Mucosa of gallbladder (tissue), 1 donor: ENCODE results near the gene FUT8. TPM values are rescaled to one million over a fixed set of nuclear protein-coding genes. Genes with fewer than 3 reads are reported as not detected.
"Not testable (repeated sequence)": the region's sequence is repeated elsewhere in the genome, so short reads cannot be mapped to it uniquely, and the experiment has no call there.

Source experiments
- DNase-seq: peaks from one replicate; pipeline ENCODE4 v3.0.0-alpha.2; 2020; ENCODE audit warnings: low spot score
- total RNA-seq: library from RNA; stranded (reverse); gene quantifications from one replicate; pipeline ENCODE4 v1.2.1, GENCODE V29; 2021
- donor health status: DM: no; HTN: no; CAD: no.

FUT8 gene
- total RNA-seq, 1 donor from 2014 or later: 33.9 TPM

GRCh38 chr14:65415613-65416012 lies 3.1 kb downstream of the FUT8 start:
- no peak for DNase-seq

GRCh38 chr14:65419593-65420252 lies 7.2 kb downstream of the FUT8 start:
- no peak for DNase-seq

GRCh38 chr14:65421201-65421981 lies 8.9 kb downstream of the FUT8 start:
- DNase-seq: no peak

DNA sequence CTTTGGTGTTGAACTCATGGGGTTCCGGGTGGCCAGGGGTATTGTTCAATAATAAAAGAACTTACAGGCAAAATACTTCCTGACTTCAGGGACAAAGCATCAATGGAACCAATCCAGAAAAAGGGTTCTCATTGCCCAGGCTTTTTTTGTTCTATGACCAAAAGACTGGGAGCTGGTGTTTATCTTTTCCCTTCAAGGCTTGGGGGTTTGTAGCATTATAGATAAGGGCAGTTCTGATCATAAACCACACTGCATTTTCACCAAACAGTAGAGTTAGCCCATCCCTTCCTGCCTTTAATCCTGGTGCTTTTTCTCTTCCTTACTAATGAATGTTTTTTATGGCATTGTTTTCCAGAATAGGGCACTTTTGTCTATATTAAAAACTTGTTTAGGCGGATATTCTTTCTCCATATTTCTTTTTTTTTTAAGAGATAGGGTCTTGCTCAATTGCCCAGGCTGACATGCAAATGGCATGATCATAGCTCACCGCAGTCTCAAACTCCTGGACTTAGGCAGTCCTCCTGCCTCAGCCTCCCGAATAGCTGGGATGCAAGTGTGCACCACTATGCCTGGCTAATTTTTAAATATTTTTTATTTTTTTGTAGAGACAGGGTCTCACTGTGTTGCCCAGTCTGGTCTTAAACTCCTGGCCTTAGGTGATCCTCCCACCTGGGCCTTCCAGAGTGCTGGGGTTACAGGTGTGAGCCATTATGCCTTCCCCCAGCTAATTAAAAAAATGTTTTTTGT lies 9.7 kb downstream of the FUT8 start:
- DNase-seq: no peak

DNA sequence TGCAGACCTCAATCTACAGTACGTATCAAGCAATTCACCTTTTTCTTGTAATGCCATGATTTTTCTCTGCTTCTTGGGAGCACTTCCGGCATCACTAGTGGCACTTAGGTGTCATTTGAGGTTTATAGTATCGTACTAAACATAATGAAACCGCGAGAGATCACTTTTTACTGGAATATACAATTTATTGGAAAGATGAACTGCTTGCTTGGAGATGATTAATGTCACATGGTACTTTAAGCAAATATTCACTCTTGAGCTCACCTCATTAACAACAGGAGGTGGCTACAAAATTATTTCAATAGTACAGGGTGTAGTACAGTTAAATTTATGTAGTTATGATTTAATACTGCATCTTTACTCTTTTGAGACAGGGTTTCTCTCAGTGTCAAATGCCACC lies 11.5 kb downstream of the FUT8 start:
- DNase-seq: no peak

- no peak for DNase-seq
These were observed 12.0 kb downstream of the FUT8 start for GRCh38 chr14:65424531-65424930.

GRCh38 chr14:65425885-65426284 lies 13.4 kb downstream of the FUT8 start:
- DNase-seq: no peak

DNA sequence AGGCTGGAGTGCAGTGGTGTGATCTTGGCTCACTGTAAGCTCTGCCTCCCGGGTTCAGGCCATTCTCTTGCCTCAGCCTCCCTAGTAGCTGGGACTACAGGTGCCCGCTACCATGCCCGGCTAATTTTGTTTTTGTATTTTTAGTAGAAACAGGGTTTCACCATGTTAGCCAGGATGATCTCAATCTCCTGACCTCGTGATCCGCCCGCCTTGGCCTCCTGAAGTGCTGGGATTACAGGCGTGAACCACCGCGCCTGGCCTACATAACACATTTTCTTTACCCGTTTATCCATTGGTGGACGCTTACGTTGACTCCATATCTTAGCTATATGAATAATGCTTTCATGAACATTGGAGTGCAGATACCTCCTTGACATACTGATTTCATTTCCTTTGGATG lies 14.4 kb downstream of the FUT8 start:
- not testable (repeated sequence) for DNase-seq

DNA sequence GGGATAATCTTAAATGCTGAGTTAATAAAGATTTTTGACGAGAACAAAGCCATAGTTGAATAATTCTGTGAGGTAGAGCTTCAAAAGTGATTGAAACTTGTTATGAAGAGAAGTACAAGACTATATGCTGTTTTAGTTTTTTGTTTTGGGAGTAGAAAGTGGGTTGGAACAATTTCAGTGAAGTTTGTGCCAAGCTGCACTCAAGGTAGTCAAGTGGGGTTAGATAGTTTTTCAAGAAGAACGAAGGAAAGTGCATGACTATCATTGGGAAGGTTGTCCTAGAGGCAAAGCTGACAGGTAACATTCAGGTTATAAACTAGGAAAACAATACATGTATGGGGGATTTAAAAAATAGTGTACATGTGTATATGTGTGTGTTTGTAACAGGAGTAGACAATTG lies 16.2 kb downstream of the FUT8 start:
- DNase-seq: no peak

- no peak for DNase-seq
These were observed 17.2 kb downstream of the FUT8 start for GRCh38 chr14:65429757-65430156.

GRCh38 chr14:65431245-65431644 lies 18.7 kb downstream of the FUT8 start:
- DNase-seq: no peak

DNA sequence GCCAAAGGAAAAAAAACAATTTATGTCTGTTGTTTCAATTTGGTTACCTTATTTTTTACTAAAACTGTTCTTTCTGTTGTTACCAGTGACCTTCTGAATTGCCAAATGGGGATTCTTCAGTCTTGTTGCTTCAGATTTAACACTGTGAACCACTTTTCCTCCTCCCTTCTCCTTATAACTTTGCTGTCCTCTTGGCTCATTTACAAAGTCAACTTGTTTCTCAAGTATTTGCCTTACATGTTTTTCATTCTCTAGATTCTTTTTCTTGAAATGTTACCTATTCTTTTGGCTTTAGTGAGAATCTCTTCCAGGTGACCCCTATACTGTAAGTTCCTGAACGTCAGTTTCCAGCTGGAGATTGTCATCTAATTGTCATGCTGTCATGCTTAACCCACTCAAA lies 19.4 kb downstream of the FUT8 start:
- DNase-seq: no peak

DNA sequence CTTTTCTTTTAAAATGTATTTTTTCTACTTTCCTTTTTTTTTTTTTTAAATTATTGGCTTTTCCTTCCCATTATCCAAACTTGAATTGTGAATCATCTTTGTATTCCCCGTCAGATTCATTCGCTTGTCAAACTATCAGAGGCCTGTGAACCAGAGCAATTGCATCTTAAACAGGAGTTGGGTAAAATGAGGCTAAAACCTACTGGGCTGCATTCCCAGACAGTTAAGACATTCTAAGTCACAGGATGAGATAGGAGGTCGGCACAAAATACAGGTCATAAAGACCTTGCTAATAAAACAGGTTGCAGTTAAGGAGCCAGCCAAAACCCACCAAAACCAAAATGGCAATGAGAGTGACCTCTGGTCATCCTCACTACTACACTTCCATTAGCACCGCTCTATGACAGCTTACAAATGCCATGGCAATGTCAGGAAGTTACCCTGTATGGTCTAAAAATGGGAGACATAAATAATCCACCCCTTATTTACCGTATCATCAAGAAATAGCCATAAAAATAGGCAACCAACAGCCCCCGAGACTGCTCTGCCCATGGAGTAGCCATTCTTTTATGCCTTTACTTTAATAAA lies 19.9 kb downstream of the FUT8 start:
- DNase-seq: no peak

GRCh38 chr14:65433157-65433556 lies 20.6 kb downstream of the FUT8 start:
- DNase-seq: no peak

DNA sequence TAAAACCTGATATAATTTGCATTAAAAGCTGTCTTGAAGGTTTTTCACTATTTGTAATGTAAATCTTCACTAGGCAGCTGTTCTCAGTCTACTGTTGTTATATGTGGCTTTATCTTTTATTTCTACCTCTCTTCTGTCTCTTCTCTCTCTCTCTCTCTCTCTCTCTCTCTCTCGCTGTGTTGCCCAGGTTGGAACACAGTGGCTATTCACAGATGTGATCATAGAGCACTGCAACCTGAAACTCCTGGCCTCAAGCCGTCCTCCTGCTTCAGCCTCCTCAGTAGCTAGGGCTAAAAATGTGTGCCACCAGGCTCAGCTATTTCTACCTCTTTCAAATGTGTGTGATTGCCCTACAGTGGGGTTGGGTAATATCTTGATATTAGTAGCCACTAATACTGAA lies 21.1 kb downstream of the FUT8 start:
- no peak for DNase-seq

DNA sequence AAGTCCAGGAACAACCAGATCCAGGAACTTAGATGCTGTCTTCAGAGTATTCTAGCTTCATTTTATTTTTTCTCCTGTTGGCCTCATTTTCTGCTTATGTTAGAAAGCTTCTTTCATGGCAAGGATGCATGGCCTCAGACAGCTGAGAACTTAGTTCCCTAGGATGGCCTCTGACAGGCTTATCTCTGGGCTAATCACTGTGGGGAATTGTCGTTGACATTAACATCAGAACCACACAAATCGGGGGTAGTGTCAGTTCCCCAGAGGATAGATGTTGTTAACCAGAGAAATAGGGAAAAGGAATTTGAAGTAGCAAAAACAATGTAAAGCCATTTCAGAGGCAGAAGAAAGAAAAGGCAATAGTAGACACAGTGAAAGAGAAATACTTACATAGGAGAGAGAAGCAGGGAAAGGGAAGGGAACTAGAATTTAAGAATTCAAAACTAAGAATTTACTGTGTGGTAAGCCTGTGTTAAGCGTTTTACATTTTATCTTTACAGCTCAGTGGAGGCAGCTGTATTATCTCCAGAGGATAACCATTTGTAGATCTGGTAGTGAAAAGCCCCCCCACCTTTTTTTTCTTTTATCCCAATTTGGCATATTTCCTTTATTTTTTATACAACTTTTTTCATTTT lies 21.8 kb downstream of the FUT8 start:
- DNase-seq: no peak

GRCh38 chr14:65438266-65438933 lies 25.9 kb downstream of the FUT8 start:
- no peak for DNase-seq

DNA sequence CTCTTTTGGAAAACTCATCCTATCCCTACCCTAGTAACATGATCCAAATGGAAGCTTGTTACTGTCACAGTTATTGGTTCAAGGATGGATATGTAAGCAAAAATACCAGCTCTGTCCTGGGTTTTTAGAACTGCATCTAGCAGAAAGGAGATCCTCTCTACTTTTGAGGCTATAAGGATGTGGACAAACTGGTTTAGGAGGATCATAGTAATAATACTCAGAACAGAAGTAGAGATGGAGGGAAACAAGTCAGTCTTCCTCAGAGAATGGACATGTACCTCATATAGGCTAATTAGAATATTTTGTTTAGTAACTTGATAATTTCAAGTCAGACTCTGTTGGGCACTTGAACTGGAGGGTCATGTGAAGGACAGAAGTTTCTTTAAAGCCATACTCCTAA lies 26.6 kb downstream of the FUT8 start:
- no peak for DNase-seq

GRCh38 chr14:65440230-65440629 lies 27.7 kb downstream of the FUT8 start:
- no peak for DNase-seq

DNA sequence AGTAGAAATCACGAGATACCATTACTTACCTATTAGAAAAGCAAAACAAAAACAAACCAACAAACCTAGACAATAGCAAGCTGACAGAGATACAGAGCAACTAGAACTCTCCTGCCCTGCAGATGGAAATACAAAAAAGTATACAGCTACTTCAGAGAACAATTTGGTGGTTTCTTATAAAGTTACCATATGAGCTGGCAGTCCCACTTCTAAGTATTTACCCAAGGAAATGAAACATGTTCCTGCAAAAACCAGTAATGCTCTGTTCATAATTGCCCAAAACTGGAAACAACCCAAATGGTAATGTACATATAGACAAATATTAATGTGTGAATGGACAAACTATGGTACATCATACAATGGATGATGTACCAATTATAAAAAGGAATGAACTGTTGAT lies 31.7 kb downstream of the FUT8 start:
- no peak for DNase-seq

GRCh38 chr14:65446159-65446558 lies 33.6 kb downstream of the FUT8 start:
- DNase-seq: no peak
